K562 (cell line): Measurements from ENCODE around the gene FYTTD1. TPM values are rescaled to one million over a fixed set of nuclear protein-coding genes. Genes with fewer than 3 reads are reported as not detected.

Experiments used
- CTCF ChIP-seq, 3 experiments: IDR thresholded peaks in 2 of 3; conservative IDR thresholded peaks in 1 of 3; 2 replicates each; pipeline ENCODE4 v1.5.1; 2011 to 2012; ENCODE audit warnings: low read length in 3 of 3, mild to moderate bottlenecking in 3 of 3, control low read depth in 2 of 3, improper control_type of control experiment in 1 of 3, inconsistent platforms in 1 of 3, low read depth in 1 of 3, mixed read lengths in 1 of 3, moderate library complexity in 1 of 3; ENCODE audit not compliant: insufficient read depth in 2 of 3
- GATAD2B ChIP-seq: fragments of 450-650 bp; IDR thresholded peaks from 2 replicates; pipeline ENCODE4 v1.6.1; 2017; ENCODE audit warnings: mild to moderate bottlenecking, borderline replicate concordance
- ILF3 ChIP-seq: fragments of 450-650 bp; IDR thresholded peaks from 2 replicates; pipeline ENCODE4 v1.6.1; 2018; ENCODE audit warnings: antibody characterized with exemption, mild to moderate bottlenecking, moderate library complexity, borderline replicate concordance
- KDM4B ChIP-seq, 2 experiments: fragments of 450-650 bp in 1 of 2; sonication (generic) in 1 of 2; IDR thresholded peaks; 2 replicates each; pipeline ENCODE4 v1.6.1; 2016 to 2017; ENCODE audit warnings: borderline replicate concordance in 2 of 2, antibody characterized with exemption in 1 of 2, low read depth in 1 of 2, mild to moderate bottlenecking in 1 of 2
- KLF13 ChIP-seq: fragments of 450-650 bp; IDR thresholded peaks from 2 replicates; pipeline ENCODE4 v1.6.1; 2016; ENCODE audit warnings: missing genetic modification characterization, low read depth, mild to moderate bottlenecking, missing compliant biosample characterization, moderate library complexity, borderline replicate concordance
- L3MBTL2 ChIP-seq: fragments of 450-650 bp; IDR thresholded peaks from 2 replicates; pipeline ENCODE4 v1.6.1; 2016; ENCODE audit warnings: mild to moderate bottlenecking, moderate library complexity
- MCM2 ChIP-seq: fragments of 450-650 bp; IDR thresholded peaks from 2 replicates; pipeline ENCODE4 v1.6.1; 2017; ENCODE audit warnings: low read depth, mild to moderate bottlenecking
- MCM7 ChIP-seq, 2 experiments: fragments of 450-650 bp; IDR thresholded peaks; 2 replicates each; pipeline ENCODE4 v1.6.1; 2016 to 2018
- MYC ChIP-seq, 2 experiments: fragments of 250-450 bp in 1 of 2; sonication (Bioruptor Pico) in 1 of 2; IDR thresholded peaks; 2 replicates each; pipeline versions ENCODE4 v1.5.1 to v1.6.1; 2012 to 2021; ENCODE audit warnings: low read depth in 2 of 2, borderline replicate concordance in 1 of 2, improper control_type of control experiment in 1 of 2, low read length in 1 of 2, mild to moderate bottlenecking in 1 of 2, moderate library complexity in 1 of 2
- SOX6 ChIP-seq: fragments of 450-650 bp; IDR thresholded peaks from 2 replicates; pipeline ENCODE4 v1.6.1; 2014; ENCODE audit warnings: mild to moderate bottlenecking
- SREBF1 ChIP-seq: fragments of 150-350 bp; IDR thresholded peaks from 2 replicates; pipeline ENCODE4 v1.6.1; 2014; ENCODE audit warnings: antibody characterized with exemption, low read depth, low read length, borderline replicate concordance
- SRSF7 ChIP-seq: fragments of 200-400 bp; formaldehyde crosslinking; optimal IDR thresholded peaks from 2 replicates; pipeline ENCODE3; 2017; ENCODE audit warnings: mild to moderate bottlenecking, low read depth, low read length
- TCFL5 ChIP-seq: fragments of 250-450 bp; sonication (Bioruptor Pico); conservative IDR thresholded peaks from 2 replicates; pipeline ENCODE4 v1.6.1; 2021; ENCODE audit warnings: mild to moderate bottlenecking, moderate library complexity, matching md5 sums
- USF2 ChIP-seq: sonication (generic); formaldehyde crosslinking; IDR thresholded peaks from 2 replicates; pipeline ENCODE4 v1.5.0; 2020; ENCODE audit warnings: missing genetic modification reagents
- ZNF165 ChIP-seq: fragments of 250-450 bp; sonication (Bioruptor Pico); IDR thresholded peaks from 2 replicates; pipeline ENCODE4 v1.4.0; 2020; ENCODE audit warnings: borderline replicate concordance
- ZNF24 ChIP-seq: fragments of 450-650 bp; IDR thresholded peaks from 2 replicates; pipeline ENCODE4 v1.6.1; 2016
- ZNF354B ChIP-seq: fragments of 250-450 bp; sonication (Bioruptor Pico); IDR thresholded peaks from 2 replicates; pipeline ENCODE4 v1.4.0; 2020
- ZNF57 ChIP-seq: fragments of 450-650 bp; formaldehyde crosslinking; IDR thresholded peaks from 2 replicates; pipeline ENCODE4 v1.4.0; 2020; ENCODE audit warnings: mild to moderate bottlenecking, moderate library complexity
- ZNF583 ChIP-seq: fragments of 250-450 bp; sonication (Bioruptor Pico); IDR thresholded peaks from 2 replicates; pipeline ENCODE4 v1.4.0; 2020
- ZNF79 ChIP-seq: fragments of 250-450 bp; sonication (Bioruptor Pico); IDR thresholded peaks from 2 replicates; pipeline ENCODE4 v1.4.0; 2020; ENCODE audit warnings: low read depth, mild to moderate bottlenecking, moderate library complexity
- polyA plus RNA-seq, 8 experiments: library from polyadenylated mRNA; depleted of rRNA in 4 of 8; stranded (reverse) in 5 of 8; unstranded in 3 of 8; fragments of >200 nt; fragmentation: Nextera tagmentation in 2 of 8; fragmentation: Illumina TruSeq in 1 of 8; extraction: Ambion mirVana in 2 of 8; extraction: Trizol in 1 of 8; gene quantifications; 2 replicates each; pipeline versions ENCODE4 v1.2.1 to v1.2.3, GENCODE V29; 2011 to 2014; ENCODE audit warnings: inconsistent platforms in 1 of 8, missing spikeins in 1 of 8
- total RNA-seq, 7 experiments: library from RNA; depleted of rRNA in 6 of 7; stranded (reverse); fragments of >200 nt in 6 of 7; fragmentation: Illumina TruSeq in 2 of 7; extraction: Trizol in 2 of 7; gene quantifications; 2 replicates each; pipeline versions ENCODE4 v1.2.1 to v1.2.3, GENCODE V29; 2011 to 2021; ENCODE audit warnings: low replicate concordance in 1 of 7
- TF ChIP-seq, protein P1 (sequence below): fragments of 200-800 bp; sonication (Bioruptor generic); IDR thresholded peaks from 2 replicates; pipeline ENCODE4 v1.6.1; 2016; ENCODE audit warnings: missing genetic modification characterization, missing compliant biosample characterization

The FYTTD1 gene
- total and polyA plus RNA-seq, 9 of the 15 experiments (the other 6 are each of a cell fraction or from before 2014, with no cell fraction given) = 35.7 to 106 (median 76.3) TPM

DNA sequence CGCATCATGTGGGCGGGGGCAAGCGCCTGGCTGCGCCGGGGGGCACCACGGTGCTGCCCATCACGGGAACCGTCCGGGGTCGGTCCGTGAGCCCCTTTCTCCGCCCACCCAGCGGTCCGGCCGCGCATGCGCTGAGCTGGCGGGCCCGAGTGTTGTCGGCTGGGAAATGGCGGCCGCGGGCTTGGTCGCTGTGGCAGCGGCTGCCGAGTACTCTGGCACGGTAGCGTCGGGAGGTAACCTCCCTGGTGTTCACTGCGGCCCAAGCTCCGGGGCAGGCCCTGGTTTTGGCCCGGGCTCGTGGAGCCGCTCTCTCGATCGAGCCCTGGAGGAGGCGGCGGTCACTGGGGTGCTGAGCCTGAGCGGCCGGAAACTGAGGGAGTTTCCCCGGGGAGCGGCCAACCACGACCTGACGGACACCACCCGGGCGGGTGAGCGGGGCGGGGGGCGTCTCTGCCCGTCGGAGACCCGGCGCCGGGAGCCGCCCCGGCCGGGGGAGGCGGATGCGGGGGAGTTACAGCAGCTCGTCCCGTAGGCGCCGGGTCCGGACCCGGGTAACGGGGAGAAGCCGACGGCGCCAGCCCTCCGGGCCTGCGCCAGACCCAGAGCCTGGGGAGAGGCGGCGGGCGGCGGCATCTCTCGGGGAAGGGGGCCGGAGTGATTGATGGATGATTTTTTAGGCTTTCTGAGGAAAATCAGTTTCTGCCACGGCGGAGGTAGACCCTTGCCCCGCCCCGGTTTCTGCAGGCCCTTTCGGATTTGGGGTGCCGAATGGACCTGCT lies 41.6 kb downstream of the FYTTD1 start, which contains the start of gene LRCH3 (continued):
- TF ChIP-seq USF2 (CRISPR knock-in tag) (no peak; the same call in 1 of the 2 replicates), ILF3 (peak; percentile 83; the same call in 1 of the 2 replicates), ZNF165 (CRISPR knock-in tag) (no peak), L3MBTL2 (no peak), KDM4B (IDR thresholded peaks at IDR 0.05; ENCODE audit: borderline replicate concordance in 2 of 2, low read depth in 1 of 2) (peak in 1 of 2 experiments; percentile 64; a peak in 1 of 4 replicates), MYC (IDR thresholded peaks at IDR 0.05; ENCODE audit: low read depth, low read length) (no peak), MYC (CRISPR knock-in tag; IDR thresholded peaks at IDR 0.05; ENCODE audit: borderline replicate concordance, low read depth) (peak; percentile 45; the same call in 1 of the 2 replicates), ZNF57 (CRISPR knock-in tag) (no peak), KLF13 (tag) (no peak), ZNF354B (CRISPR knock-in tag) (no peak), CTCF (IDR thresholded peaks at IDR 0.05 in 2 of 3, conservative IDR thresholded peaks at IDR 0.05 in 1 of 3; ENCODE audit: insufficient read depth in 2 of 3, low read depth in 1 of 3, low read length in 3 of 3) (no peak), SRSF7 (no peak), GATAD2B (no peak), SREBF1 (no peak), MCM2 (no peak), MCM7 (IDR thresholded peaks at IDR 0.05) (no peak), ZNF583 (CRISPR knock-in tag) (no peak), TCFL5 (CRISPR knock-in tag) (no peak), ZNF24 (no peak), SOX6 (no peak; the same call in 1 of the 2 replicates), ZNF79 (no peak)
- TF ChIP-seq, protein P1, sequence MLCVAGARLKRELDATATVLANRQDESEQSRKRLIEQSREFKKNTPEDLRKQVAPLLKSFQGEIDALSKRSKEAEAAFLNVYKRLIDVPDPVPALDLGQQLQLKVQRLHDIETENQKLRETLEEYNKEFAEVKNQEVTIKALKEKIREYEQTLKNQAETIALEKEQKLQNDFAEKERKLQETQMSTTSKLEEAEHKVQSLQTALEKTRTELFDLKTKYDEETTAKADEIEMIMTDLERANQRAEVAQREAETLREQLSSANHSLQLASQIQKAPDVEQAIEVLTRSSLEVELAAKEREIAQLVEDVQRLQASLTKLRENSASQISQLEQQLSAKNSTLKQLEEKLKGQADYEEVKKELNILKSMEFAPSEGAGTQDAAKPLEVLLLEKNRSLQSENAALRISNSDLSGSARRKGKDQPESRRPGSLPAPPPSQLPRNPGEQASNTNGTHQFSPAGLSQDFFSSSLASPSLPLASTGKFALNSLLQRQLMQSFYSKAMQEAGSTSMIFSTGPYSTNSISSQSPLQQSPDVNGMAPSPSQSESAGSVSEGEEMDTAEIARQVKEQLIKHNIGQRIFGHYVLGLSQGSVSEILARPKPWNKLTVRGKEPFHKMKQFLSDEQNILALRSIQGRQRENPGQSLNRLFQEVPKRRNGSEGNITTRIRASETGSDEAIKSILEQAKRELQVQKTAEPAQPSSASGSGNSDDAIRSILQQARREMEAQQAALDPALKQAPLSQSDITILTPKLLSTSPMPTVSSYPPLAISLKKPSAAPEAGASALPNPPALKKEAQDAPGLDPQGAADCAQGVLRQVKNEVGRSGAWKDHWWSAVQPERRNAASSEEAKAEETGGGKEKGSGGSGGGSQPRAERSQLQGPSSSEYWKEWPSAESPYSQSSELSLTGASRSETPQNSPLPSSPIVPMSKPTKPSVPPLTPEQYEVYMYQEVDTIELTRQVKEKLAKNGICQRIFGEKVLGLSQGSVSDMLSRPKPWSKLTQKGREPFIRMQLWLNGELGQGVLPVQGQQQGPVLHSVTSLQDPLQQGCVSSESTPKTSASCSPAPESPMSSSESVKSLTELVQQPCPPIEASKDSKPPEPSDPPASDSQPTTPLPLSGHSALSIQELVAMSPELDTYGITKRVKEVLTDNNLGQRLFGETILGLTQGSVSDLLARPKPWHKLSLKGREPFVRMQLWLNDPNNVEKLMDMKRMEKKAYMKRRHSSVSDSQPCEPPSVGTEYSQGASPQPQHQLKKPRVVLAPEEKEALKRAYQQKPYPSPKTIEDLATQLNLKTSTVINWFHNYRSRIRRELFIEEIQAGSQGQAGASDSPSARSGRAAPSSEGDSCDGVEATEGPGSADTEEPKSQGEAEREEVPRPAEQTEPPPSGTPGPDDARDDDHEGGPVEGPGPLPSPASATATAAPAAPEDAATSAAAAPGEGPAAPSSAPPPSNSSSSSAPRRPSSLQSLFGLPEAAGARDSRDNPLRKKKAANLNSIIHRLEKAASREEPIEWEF (CRISPR knock-in tag) = no peak
